Activated CD4-positive, alpha-beta T cell treated with anti-CD3 and anti-CD28 coated beads, Interleukin-2, amount 10 ng/mL, durations not matched to agents 7 days and 5 days (primary cell): Measurements from ENCODE around the gene COMTD1. TPM values are rescaled to one million over a fixed set of nuclear protein-coding genes. Genes with fewer than 3 reads are reported as not detected.

Experiments
- CTCF ChIA-PET: fragments of 350-600 bp; sonication (Branson Sonifier 250); formaldehyde crosslinking; loops from one replicate; lab custom pipeline; 2021; ENCODE audit warnings: antibody characterized with exemption; lab: Charles Lee
- POLR2A ChIA-PET: fragments of 350-600 bp; sonication (Branson Sonifier 250); formaldehyde crosslinking; loops from one replicate; lab custom pipeline; 2021; ENCODE audit warnings: antibody characterized with exemption; lab: Charles Lee
- DNase-seq: peaks from one replicate; pipeline ENCODE4 v3.0.0-alpha.2; 2020
- H3K27ac Mint-ChIP-seq: one replicate; pipeline ENCODE4 v1.8.0; 2021; ENCODE audit warnings: mild to moderate bottlenecking, moderate library complexity, mixed read lengths
- H3K27me3 Mint-ChIP-seq: one replicate; pipeline ENCODE4 v1.8.0; 2021; ENCODE audit warnings: mixed read lengths
- H3K36me3 Mint-ChIP-seq: one replicate; pipeline ENCODE4 v1.8.0; 2021; ENCODE audit warnings: low read depth, mixed read lengths
- H3K4me1 Mint-ChIP-seq: one replicate; pipeline ENCODE4 v1.8.0; 2021; ENCODE audit warnings: mixed read lengths
- H3K4me3 Mint-ChIP-seq: one replicate; pipeline ENCODE4 v1.8.0; 2021; ENCODE audit warnings: mild to moderate bottlenecking, moderate library complexity, mixed read lengths
- H3K9me3 Mint-ChIP-seq: one replicate; pipeline ENCODE4 v1.8.0; 2021; ENCODE audit warnings: mixed read lengths
- total RNA-seq, 2 experiments: library from RNA; stranded (reverse); gene quantifications; one replicate each; pipeline ENCODE4 v1.2.3, GENCODE V29; 2021

COMTD1 gene
- total RNA-seq, 2 experiments from 2014 or later: 27.3 to 44.7 TPM

DNA sequence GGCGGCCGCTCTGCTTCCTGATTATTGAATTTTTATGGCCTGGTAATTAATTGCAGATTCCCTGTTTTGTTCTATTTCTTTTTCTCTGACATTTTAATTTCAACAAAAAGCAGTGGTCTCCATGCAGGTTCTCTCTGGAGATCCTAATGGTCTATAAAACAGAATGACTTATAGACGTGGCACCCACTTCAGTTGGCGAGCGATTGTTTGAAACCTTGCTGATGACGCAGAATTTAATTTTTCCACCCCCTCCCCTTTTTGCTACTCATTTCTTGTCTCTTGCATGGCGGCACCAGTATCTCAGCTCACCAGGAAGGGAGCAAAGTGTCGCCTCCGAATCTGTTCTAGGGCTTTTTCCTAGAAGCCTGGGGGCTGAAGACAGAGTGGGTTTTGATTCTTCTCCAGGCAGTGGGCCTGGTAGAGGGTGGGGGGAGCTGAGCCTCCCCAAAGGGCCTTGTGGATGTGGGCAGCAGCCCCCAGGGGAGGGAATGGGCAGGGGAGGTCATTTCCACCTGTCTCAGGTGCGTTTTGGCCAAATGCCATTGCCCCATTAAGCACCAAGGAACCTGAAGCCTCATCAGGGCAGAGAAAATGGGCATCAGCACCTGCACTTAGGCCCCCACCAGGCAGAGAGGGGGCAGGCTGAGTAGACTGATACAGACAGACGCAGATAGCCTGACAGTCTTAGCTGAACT lies 3.5 kb upstream of the COMTD1 start:
- H3K27me3 Mint-ChIP-seq: no peaks in the 10 kb centered on the region
- POLR2A ChIA-PET: no interaction called here
- H3K4me3 Mint-ChIP-seq: no peak overlapping the region
- no peak for DNase-seq
- CTCF ChIA-PET: interaction anchor here (0.6 to 1.0 kb wide), 2 partner anchors 8 to 344 kb away, joined by 3 to 7 read pairs; no protein-coding TSS in a partner anchor
- no peaks in the 10 kb centered on the region for H3K9me3 Mint-ChIP-seq
- H3K4me1 Mint-ChIP-seq: peaks cover 8% of the 10 kb centered on the region
- H3K27ac Mint-ChIP-seq: no peak overlapping the region
- H3K36me3 Mint-ChIP-seq: no peaks in the 10 kb centered on the region

DNA sequence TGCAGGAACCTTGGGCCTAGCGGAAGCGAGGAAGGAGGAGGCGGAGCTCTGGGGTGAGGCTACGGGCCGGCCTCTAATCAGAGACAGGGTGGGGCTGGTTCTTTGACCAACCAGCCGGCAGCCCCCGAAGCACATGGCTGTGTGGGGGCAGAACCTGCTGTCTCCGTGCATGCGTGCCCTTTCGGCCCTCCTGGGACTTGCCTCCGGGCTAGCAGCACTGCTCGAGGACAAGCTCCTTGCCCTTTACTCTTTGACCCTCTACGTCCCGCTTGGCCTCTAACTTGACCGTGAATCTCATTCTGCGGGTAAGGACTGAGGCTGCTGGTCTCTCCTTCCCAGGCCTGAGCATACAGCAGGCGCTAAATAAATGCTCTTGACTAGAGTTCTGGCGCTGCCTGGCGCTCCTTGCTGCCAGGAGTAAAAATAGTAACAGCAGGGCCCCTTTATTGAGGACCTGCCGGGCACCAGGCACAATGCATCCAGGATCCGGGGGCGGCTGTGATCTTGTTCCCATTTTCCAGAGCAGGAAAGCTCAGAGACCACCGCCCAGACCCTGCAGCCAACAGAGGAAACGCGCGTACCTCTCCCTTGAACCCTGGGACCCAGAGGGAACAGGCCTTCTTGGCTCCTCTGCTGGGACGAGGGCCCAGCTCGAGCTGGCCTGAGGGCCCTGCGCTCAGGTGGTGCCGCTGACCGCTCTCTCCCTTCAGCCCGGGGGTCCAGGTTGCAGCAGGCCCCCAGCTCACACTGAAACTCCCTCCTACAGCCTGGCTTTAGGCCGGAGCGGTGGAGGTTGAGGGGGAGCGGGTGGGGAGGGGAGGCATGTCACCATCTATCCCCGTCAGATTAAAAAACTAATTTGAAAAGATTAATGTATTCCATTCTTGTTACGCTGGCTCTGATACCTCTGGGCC lies 2.7 kb upstream of the COMTD1 start:
- CTCF ChIA-PET: interaction anchor here (0.6 to 3.2 kb wide), 6 partner anchors 7 to 343 kb away, joined by 3 to 28 read pairs (median 6); no protein-coding TSS in a partner anchor
- no peak overlapping the region for H3K27ac Mint-ChIP-seq
- POLR2A ChIA-PET: no interaction called here
- no peaks in the 10 kb centered on the region for H3K9me3 Mint-ChIP-seq
- no peak overlapping the region for H3K4me3 Mint-ChIP-seq
- H3K4me1 Mint-ChIP-seq: peaks cover 14% of the 10 kb centered on the region
- no peaks in the 10 kb centered on the region for H3K27me3 Mint-ChIP-seq
- no peak for DNase-seq
- H3K36me3 Mint-ChIP-seq: peaks cover 1% of the 10 kb centered on the region

DNA sequence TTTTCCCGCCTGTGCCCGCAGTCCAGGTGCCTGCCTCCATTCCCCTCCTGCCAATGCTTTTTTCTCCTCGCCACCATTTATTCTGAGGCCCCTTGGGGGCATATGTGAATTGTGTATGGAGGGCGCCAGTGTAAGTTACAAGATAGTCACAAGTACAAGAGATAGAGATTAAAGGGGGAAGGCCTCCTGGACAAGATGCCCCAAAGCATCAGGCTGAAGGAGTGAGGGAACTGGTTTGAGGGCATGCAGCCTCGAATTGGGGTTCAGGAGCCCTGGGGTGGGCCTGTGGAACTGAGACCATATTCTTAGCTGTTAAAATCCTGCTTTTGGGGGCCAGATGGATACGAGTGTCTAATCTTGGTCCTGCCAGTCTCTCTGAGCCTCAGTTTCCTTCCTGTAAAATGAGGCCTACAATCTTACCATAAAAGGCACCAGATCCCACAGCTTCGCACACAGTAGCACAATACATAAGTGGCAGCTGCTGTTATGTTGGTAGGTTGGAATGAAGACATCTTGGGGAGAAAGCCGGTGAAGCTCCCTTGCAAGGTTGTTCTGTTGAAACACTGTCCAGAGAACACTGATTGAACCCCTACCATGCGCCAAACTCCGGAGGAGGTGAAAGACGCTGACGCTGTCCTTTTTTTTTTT lies 545 bp upstream of the COMTD1 start:
- POLR2A ChIA-PET: interaction anchor here (0.5 to 1.0 kb wide), 2 partner anchors 48 to 411 kb away, joined by 3 to 4 read pairs; no protein-coding TSS in a partner anchor
- Mint-ChIP-seq H3K36me3 (peaks cover 19% of the 10 kb centered on the region), H3K27ac (peak overlapping the region; percentile 90), H3K4me3 (peak overlapping the region; percentile 60), H3K4me1 (peaks cover 27% of the 10 kb centered on the region), H3K27me3 (no peaks in the 10 kb centered on the region), H3K9me3 (no peaks in the 10 kb centered on the region)
- CTCF ChIA-PET: interaction anchor here (0.6 to 5.5 kb wide), 29 partner anchors 10 to 995 kb away, joined by 3 to 55 read pairs (median 8); partner anchors contain the start of genes SAMD8 and VDAC2
- no peak for DNase-seq

DNA sequence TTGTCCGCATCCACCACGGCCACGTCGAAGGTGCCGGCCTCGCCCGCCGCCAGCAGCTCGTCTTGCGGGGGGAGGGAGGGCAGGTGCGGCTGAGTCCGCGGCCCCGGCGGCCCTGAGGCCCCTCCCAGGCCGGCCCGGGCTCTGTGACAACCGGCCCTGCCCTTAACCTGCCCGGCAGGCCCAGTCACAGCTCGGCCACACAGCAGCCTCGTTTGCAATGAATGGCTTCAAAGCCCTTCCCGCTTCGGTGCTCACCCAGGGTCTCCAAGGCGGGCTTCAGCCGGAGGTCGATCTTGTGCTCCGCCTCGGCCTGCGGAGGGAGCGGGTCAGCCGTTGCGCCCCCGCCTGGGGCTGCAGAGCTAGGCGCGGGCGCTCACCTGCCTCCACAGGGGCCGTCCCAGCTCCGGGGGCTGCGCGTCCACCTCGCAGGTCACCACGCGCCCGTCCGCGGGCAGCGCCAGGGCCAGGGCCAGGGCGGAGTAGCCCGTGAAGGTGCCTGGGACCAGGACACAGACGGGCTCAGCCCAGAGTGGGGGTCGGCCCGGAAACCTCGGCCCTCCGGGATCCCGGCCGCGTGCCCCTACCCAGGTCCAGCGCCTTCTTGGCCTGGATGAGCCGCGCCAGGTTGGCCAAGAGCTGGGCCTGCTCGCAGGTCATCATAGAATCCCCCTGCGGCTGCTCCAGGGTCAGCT lies 928 bp downstream of the COMTD1 start:
- Mint-ChIP-seq H3K27ac (peak overlapping the region; percentile 92), H3K4me1 (peaks cover 35% of the 10 kb centered on the region), H3K9me3 (no peaks in the 10 kb centered on the region), H3K4me3 (peak overlapping the region; percentile 78), H3K27me3 (no peaks in the 10 kb centered on the region), H3K36me3 (peaks cover 30% of the 10 kb centered on the region)
- CTCF ChIA-PET: interaction anchor here (0.8 to 5.5 kb wide), 21 partner anchors 11 to 1349 kb away, joined by 3 to 55 read pairs (median 7); partner anchors contain the start of genes SAMD8 and VDAC2
- DNase-seq: no peak
- POLR2A ChIA-PET: no interaction called here

DNA sequence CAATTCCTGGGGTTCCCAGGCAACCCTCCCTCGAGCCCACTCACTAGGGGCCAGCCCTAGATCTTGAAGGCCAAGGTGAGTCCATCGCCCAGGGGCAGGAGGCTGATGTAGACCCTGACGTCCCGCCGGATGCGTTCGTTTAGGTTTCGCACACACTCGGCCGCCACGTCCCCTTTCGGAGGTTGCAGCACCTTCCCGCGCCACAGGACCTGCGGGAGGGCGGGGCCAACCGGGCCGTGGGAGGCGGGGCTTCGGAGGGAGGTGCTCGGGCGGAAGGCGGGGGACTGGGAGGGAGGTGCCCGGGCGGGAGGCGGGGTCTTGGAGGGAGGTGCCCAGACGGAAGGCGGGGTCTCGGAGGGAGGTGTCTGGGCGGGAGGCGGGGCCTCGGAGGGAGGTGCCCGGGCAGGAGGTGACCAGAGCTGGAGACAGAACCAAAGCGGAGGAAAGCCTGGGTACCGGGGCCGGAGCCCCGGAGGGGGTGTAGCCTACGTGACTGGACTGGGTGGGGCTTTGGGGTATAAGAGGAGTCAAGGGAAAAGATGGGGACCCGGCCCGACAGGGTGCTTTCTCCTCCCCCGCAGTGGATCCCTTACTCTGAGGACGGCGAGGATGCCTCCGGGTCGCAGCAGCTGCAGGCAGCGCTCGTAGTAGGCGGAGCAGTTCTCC lies 1.6 kb downstream of the COMTD1 start:
- H3K4me3 Mint-ChIP-seq: peak overlapping the region; percentile 78
- peaks cover 35% of the 10 kb centered on the region for H3K4me1 Mint-ChIP-seq
- peak; percentile 97 for DNase-seq
- ChIA-PET POLR2A (no interaction called here), CTCF (interaction anchor here (1.4 to 5.5 kb wide), 10 partner anchors 11 to 1348 kb away, joined by 4 to 55 read pairs (median 16); partner anchors contain the start of genes SAMD8 and VDAC2)
- H3K36me3 Mint-ChIP-seq: peaks cover 36% of the 10 kb centered on the region
- no peaks in the 10 kb centered on the region for H3K9me3 Mint-ChIP-seq
- peak overlapping the region; percentile 92 for H3K27ac Mint-ChIP-seq
- H3K27me3 Mint-ChIP-seq: no peaks in the 10 kb centered on the region

DNA sequence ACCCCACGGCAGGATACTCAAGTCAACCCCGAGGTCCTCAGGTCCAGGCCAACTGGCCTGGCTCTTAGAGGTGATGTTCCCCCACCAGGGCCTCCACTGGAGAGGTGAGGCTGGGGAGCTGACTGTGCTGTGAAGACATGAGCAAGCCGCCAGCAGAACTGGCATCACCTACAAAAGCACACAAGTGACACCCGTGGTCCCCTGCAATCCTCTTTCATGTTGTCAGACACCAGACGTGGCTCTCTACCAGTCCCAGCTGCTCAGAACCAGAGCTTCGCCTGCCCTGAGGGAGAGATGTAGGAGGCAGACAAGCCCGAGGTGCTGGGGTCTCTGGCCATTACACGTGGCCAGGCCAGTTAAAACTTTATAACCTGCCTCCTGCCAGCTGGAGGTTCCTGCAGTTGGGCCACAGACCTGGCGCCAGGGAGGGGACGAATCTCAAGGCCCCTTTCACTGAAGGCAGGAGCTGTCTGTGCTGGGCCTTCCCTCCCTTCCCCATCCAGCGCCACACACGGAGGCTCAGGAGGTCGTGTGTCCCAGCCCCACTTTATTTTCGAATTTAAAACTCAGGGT lies 2.2 kb downstream of the COMTD1 start:
- H3K27me3 Mint-ChIP-seq: no peaks in the 10 kb centered on the region
- peak; percentile 10 for DNase-seq
- H3K9me3 Mint-ChIP-seq: no peaks in the 10 kb centered on the region
- H3K27ac Mint-ChIP-seq: peak overlapping the region; percentile 92
- H3K36me3 Mint-ChIP-seq: peaks cover 43% of the 10 kb centered on the region
- H3K4me1 Mint-ChIP-seq: peaks cover 37% of the 10 kb centered on the region
- ChIA-PET POLR2A (interaction anchor here (1.4 kb wide), 1 partner anchor 23 kb away, joined by 4 read pairs; the partner anchor contains the start of gene VDAC2), CTCF (interaction anchor here (1.4 to 5.5 kb wide), 9 partner anchors 10 to 815 kb away, joined by 4 to 55 read pairs (median 18); partner anchors contain the start of genes SAMD8 and VDAC2)
- peak overlapping the region; percentile 78 for H3K4me3 Mint-ChIP-seq

DNA sequence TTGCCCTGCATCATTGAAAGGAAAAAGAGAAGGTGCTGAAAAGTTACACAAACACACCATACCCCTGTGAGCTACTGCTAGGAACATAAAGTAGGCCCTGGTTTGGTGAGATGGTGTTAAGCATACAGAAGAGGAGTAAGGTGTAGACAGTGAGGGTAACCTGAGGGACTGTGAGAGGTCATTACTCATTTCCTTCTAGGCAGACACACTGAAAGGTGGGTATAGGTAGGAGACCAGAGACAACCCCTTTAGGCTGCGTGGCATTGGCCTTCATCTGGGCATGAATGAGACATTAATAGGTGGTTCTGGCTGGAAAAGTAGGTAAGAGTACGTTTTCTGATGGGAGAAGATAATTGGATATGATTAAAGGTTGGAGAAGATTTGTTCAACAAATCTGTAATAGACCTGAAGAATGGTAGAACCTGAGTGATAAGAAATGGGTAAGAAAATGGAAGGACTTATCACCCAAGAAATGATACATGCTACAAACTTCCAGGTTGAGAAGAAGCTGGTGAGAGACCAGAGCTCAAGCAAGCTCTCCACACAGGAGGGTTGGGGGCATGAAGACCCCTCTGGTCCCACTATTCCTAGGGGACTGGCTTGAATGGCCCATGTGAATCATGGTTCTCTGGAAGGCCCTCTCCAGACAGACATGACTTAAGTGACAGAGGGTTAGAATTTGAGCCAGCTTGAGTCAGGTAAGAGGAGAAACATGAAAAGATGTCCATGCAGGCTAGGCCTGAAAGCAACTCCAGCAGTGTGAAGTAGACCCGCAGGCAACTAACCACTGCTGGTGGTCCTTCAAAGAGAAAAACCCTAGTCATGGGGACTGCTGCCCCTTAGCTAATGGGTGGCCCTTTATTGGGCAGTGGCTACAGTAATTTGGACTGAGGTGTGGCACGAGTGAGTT lies 3.8 kb downstream of the COMTD1 start:
- Mint-ChIP-seq H3K4me3 (no peak overlapping the region), H3K27me3 (no peaks in the 10 kb centered on the region), H3K27ac (peak overlapping the region; percentile 77), H3K36me3 (peaks cover 46% of the 10 kb centered on the region), H3K4me1 (peaks cover 40% of the 10 kb centered on the region), H3K9me3 (no peaks in the 10 kb centered on the region)
- no peak for DNase-seq
- POLR2A ChIA-PET: interaction anchor here (0.7 to 1.4 kb wide), 2 partner anchors 21 to 1042 kb away, joined by 3 to 4 read pairs; partner anchors contain the start of gene VDAC2
- CTCF ChIA-PET: interaction anchor here (1.1 to 5.5 kb wide), 7 partner anchors 7 to 169 kb away, joined by 3 to 52 read pairs (median 7); partner anchors contain the start of gene VDAC2

DNA sequence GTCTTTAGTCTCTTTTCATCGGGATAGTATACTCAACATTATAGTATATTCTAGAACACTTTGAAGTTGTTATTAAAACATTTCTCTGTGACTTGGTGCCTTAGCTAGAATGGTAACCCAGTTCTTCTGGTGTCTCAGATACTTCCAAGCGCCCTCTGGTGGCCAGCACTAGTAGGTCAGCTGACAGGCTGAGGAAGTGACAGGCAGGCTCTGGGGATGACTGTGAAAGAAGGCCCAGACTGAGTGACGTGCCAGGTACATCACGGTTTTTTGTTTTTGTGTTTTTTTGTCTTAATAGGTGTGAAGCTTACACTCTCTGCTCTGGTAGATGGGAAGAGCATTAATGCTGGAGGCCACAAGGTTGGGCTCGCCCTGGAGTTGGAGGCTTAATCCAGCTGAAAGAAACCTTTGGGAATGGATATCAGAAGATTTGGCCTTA lies 5.1 kb downstream of the COMTD1 start:
- peak overlapping the region; percentile 93 for H3K27ac Mint-ChIP-seq
- peaks cover 50% of the 10 kb centered on the region for H3K36me3 Mint-ChIP-seq
- peak; percentile 97 for DNase-seq
- no peaks in the 10 kb centered on the region for H3K9me3 Mint-ChIP-seq
- ChIA-PET POLR2A (interaction anchor here (0.6 to 1.3 kb wide), 3 partner anchors 19 to 64 kb away, joined by 4 to 5 read pairs (median 5); partner anchors contain the start of gene VDAC2), CTCF (interaction anchor here (0.5 to 5.5 kb wide), 16 partner anchors 7 to 168 kb away, joined by 3 to 52 read pairs (median 3); partner anchors contain the start of gene VDAC2)
- peaks cover 40% of the 10 kb centered on the region for H3K4me1 Mint-ChIP-seq
- H3K27me3 Mint-ChIP-seq: no peaks in the 10 kb centered on the region
- H3K4me3 Mint-ChIP-seq: no peak overlapping the region

DNA sequence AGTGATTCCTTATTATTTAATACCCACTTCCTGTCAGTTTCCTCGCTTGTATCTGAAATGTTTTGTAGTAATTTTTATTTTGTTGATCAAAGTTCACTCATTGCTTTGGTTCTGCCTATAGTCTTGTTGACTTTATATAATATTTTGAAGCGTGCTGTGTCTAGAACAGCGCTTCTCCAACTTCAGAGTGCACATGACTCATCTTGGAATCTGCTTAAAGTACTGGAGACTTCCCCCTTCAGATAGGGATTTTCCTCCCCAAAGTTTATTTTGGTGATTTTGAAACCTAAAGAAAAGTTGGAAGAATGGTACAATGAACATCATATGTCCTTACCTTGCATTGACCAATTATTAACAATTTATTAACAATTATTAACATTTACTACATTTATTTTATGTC lies 5.8 kb downstream of the COMTD1 start:
- Mint-ChIP-seq H3K4me1 (peaks cover 46% of the 10 kb centered on the region), H3K4me3 (no peak overlapping the region), H3K9me3 (no peaks in the 10 kb centered on the region), H3K27ac (no peak overlapping the region), H3K36me3 (peaks cover 55% of the 10 kb centered on the region), H3K27me3 (no peaks in the 10 kb centered on the region)
- ChIA-PET POLR2A (interaction anchor here (1.0 to 1.3 kb wide), 2 partner anchors 19 to 42 kb away, joined by 4 to 5 read pairs; partner anchors contain the start of gene VDAC2), CTCF (interaction anchor here (0.5 to 5.4 kb wide), 14 partner anchors 9 to 124 kb away, joined by 3 to 40 read pairs (median 3); partner anchors contain the start of gene VDAC2)
- DNase-seq: no peak

DNA sequence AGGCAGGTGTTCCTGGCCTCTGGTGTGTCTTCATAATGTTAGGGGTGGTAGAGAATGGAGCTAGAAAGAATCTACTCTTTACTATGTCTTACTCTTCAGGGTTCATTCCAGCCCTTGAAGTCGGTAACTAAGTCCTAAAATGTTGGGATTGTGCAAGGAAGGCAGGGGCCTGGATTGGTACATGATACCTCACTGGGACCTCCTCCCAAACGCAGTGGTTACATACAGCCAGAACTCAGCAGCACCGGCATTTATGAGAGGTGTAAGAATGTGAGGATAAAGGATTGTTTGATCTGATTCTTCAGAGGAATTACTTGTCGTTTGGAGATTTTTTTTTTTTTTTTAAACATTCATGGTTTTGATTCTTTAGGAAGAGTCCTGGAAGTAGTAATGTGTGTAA lies 6.9 kb downstream of the COMTD1 start:
- ChIA-PET POLR2A (no interaction called here), CTCF (interaction anchor here (1.1 to 5.4 kb wide), 3 partner anchors 14 to 41 kb away, joined by 3 to 40 read pairs (median 10); partner anchors contain the start of gene VDAC2)
- Mint-ChIP-seq H3K27me3 (no peaks in the 10 kb centered on the region), H3K4me3 (no peak overlapping the region), H3K4me1 (peaks cover 55% of the 10 kb centered on the region), H3K27ac (peak overlapping the region; percentile 72), H3K36me3 (peaks cover 66% of the 10 kb centered on the region), H3K9me3 (no peaks in the 10 kb centered on the region)
- no peak for DNase-seq
